Mesendoderm (in vitro differentiated cells): ENCODE data around the gene TMEM178A.

Source experiments
- DNase-seq: peaks from one replicate; pipeline ENCODE4 v3.0.0; 2013
- H2AK5ac ChIP-seq: 2 replicates; pipeline ENCODE4 v1.6.1; 2013; ENCODE audit warnings: low read length, inconsistent platforms
- H2BK120ac ChIP-seq: 2 replicates; pipeline ENCODE4 v1.6.1; 2013; ENCODE audit warnings: low read depth, mild to moderate bottlenecking, low read length, moderate library complexity, mixed read lengths
- H2BK15ac ChIP-seq: replicated peaks from 2 replicates; pipeline ENCODE4 v1.6.1; 2013; ENCODE audit warnings: low read depth, mild to moderate bottlenecking, moderate library complexity
- H2BK5ac ChIP-seq: 2 replicates; pipeline ENCODE4 v1.6.1; 2013; ENCODE audit warnings: low read length, inconsistent platforms
- H3K18ac ChIP-seq: 2 replicates; pipeline ENCODE4 v1.6.1; 2013; ENCODE audit warnings: mild to moderate bottlenecking, low read length, mixed read lengths
- H3K23ac ChIP-seq: one replicate; pipeline ENCODE4 v1.6.1; 2013; ENCODE audit warnings: low read length
- H3K27ac ChIP-seq: 2 replicates; pipeline ENCODE4 v1.5.1; 2013; ENCODE audit warnings: low read depth, mild to moderate bottlenecking, inconsistent platforms, low read length, moderate library complexity
- H3K27me3 ChIP-seq: 2 replicates; pipeline ENCODE4 v1.6.1; 2013; ENCODE audit warnings: low read length, control low read depth, mild to moderate bottlenecking, inconsistent platforms; ENCODE audit not compliant: insufficient read depth, poor library complexity
- H3K36me3 ChIP-seq: 2 replicates; pipeline ENCODE4 v1.6.1; 2013; ENCODE audit warnings: low read length, inconsistent platforms; ENCODE audit not compliant: control insufficient read depth, insufficient read depth
- H3K4ac ChIP-seq: one replicate; pipeline ENCODE4 v1.6.1; 2013; ENCODE audit warnings: low read depth, mild to moderate bottlenecking, low read length, moderate library complexity
- H3K4me1 ChIP-seq: 2 replicates; pipeline ENCODE4 v1.6.1; 2013; ENCODE audit warnings: low read depth, low read length, inconsistent platforms; ENCODE audit not compliant: control insufficient read depth
- H3K4me2 ChIP-seq: 2 replicates; pipeline ENCODE4 v1.6.1; 2013; ENCODE audit warnings: low read length
- H3K4me3 ChIP-seq: 2 replicates; pipeline ENCODE4 v1.5.1; 2013; ENCODE audit warnings: mild to moderate bottlenecking, low read length
- H3K56ac ChIP-seq: one replicate; pipeline ENCODE4 v1.6.1; 2013; ENCODE audit warnings: low read length
- H3K79me1 ChIP-seq: 2 replicates; pipeline ENCODE4 v1.6.1; 2013; ENCODE audit warnings: low read length, inconsistent platforms
- H3K79me2 ChIP-seq: 2 replicates; pipeline ENCODE4 v1.6.1; 2013; ENCODE audit warnings: mild to moderate bottlenecking, low read length; ENCODE audit not compliant: control insufficient read depth, insufficient read depth
- H3K9ac ChIP-seq: 2 replicates; pipeline ENCODE4 v1.6.1; 2013; ENCODE audit warnings: low read length, inconsistent platforms
- H4K5ac ChIP-seq: one replicate; pipeline ENCODE4 v1.6.1; 2013; ENCODE audit warnings: low read length
- H4K8ac ChIP-seq: one replicate; pipeline ENCODE4 v1.6.1; 2013; ENCODE audit warnings: low read depth, mild to moderate bottlenecking, control low read depth, low read length, moderate library complexity
- WGBS: extraction: QIAGEN DNeasy Blood & Tissue Kit; methylation state at CpG from one replicate; pipeline ENCODE4 v1.1.7; 2013; ENCODE audit warnings: low lambda C conversion rate, missing lambda C conversion rate; ENCODE audit not compliant: insufficient coverage; ENCODE audit errors: extremely low coverage; 5-methylcytosine and 5-hydroxymethylcytosine counted together

TMEM178A gene

DNA sequence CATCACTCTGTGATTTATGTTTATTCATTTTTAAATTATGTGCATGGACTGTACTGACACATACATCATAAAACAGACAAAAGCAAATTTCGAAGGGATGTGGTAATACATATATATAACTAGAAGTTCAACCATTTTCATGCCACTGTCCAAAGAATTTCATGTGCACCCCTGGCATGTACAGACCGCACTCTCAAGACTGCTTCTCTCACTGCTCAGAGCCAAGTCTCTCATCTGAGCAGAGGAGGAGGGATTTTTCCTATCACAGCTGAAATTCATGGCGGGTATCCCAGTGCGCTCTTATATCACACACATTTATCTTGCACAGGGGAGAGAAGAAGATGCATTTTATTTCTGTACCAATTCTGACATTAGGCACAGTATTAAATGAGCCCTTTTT is 5.9 kb downstream of the TMEM178A start:
- no CpG with 5 or more reads among the region's 4 CpGs for WGBS
- H3K27me3 ChIP-seq, result peaks cover 2% of the 10 kb centered on the region
- no peaks in the 10 kb centered on the region for H3K36me3 ChIP-seq

DNA sequence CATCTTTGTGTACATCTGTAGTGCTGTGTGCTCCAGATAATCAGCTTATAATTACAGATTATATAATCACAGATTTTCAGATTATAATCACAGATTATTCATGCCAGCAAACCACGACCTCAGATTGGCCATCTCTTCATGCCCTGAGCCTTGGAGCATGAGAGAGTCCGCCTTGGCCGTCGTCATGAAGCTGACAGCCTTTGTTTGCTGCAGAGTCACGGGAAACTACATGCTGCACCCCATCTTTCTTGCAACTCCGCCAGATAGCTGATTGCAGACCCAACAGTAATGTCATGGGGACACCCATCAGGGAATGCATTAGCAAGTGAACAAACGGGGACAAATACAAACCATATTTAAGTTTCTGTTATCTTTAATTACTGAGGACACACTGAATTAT is 7.3 kb downstream of the TMEM178A start:
- no peak overlapping the region for H3K18ac ChIP-seq
- H3K79me1 ChIP-seq, result no peaks in the 10 kb centered on the region
- no peaks in the 10 kb centered on the region for H3K79me2 ChIP-seq
- no peak overlapping the region for H2AK5ac ChIP-seq
- H3K27me3 ChIP-seq, result no peaks in the 10 kb centered on the region
- no peak overlapping the region for H2BK15ac ChIP-seq
- H3K56ac ChIP-seq, result no peak overlapping the region
- no peak overlapping the region for H3K9ac ChIP-seq
- no peak overlapping the region for H3K23ac ChIP-seq
- no peak overlapping the region for H3K4me3 ChIP-seq
- no CpG with 5 or more reads among the region's 7 CpGs for WGBS
- no peak overlapping the region for H3K27ac ChIP-seq
- H4K8ac ChIP-seq, result no peak overlapping the region
- DNase-seq, result no peak
- H2BK5ac ChIP-seq, result no peak overlapping the region
- H3K4me2 ChIP-seq, result no peak overlapping the region
- H4K5ac ChIP-seq, result no peak overlapping the region
- H3K4ac ChIP-seq, result no peak overlapping the region
- H3K4me1 ChIP-seq, result no peaks in the 10 kb centered on the region
- no peak overlapping the region for H2BK120ac ChIP-seq
- no peaks in the 10 kb centered on the region for H3K36me3 ChIP-seq

More for the DNA sequence above, 5.9 kb downstream of the TMEM178A start:
- Histone ChIP-seq H2BK15ac (no peak overlapping the region), H4K8ac (no peak overlapping the region), H3K4me2 (no peak overlapping the region), H4K5ac (no peak overlapping the region), H3K4me3 (no peak overlapping the region), H3K79me1 (no peaks in the 10 kb centered on the region), H3K56ac (no peak overlapping the region), H2AK5ac (no peak overlapping the region), H3K27ac (no peak overlapping the region), H3K18ac (no peak overlapping the region), H2BK5ac (no peak overlapping the region), H3K79me2 (no peaks in the 10 kb centered on the region), H3K4ac (no peak overlapping the region), H3K23ac (no peak overlapping the region), H3K4me1 (peaks cover 2% of the 10 kb centered on the region), H2BK120ac (no peak overlapping the region), H3K9ac (no peak overlapping the region)
- DNase-seq, result no peak

DNA sequence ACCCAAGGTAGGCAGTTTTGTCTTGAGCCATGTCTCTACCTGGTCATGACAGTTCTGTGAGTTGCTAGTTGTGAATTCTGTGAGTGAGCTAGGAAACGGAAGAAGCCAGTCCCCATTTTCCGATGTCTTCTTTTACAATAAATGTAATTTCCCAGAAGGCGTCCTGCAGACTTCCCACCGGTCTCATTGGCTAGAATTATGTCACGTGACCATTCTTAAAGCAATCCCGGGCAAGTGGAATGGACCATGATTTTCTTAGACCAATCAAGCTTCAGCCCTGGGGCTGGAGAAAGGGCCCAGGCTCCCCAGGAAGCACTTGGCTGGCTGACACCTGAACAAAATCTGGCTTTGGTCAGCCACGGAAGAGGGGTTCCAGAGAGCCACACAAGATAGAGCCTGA is 10.6 kb downstream of the TMEM178A start:
- Histone ChIP-seq H3K36me3 (no peaks in the 10 kb centered on the region), H2BK5ac (no peak overlapping the region), H3K79me1 (no peaks in the 10 kb centered on the region), H3K27me3 (no peaks in the 10 kb centered on the region), H3K9ac (no peak overlapping the region), H3K4me2 (no peak overlapping the region), H3K18ac (no peak overlapping the region), H4K5ac (no peak overlapping the region), H3K4me3 (no peak overlapping the region), H2BK15ac (no peak overlapping the region), H2AK5ac (no peak overlapping the region), H3K4me1 (no peaks in the 10 kb centered on the region), H3K79me2 (no peaks in the 10 kb centered on the region), H3K56ac (no peak overlapping the region), H3K23ac (no peak overlapping the region), H3K27ac (no peak overlapping the region), H4K8ac (no peak overlapping the region), H3K4ac (no peak overlapping the region), H2BK120ac (no peak overlapping the region)
- no peak for DNase-seq
- no CpG with 5 or more reads among the region's 7 CpGs for WGBS

DNA sequence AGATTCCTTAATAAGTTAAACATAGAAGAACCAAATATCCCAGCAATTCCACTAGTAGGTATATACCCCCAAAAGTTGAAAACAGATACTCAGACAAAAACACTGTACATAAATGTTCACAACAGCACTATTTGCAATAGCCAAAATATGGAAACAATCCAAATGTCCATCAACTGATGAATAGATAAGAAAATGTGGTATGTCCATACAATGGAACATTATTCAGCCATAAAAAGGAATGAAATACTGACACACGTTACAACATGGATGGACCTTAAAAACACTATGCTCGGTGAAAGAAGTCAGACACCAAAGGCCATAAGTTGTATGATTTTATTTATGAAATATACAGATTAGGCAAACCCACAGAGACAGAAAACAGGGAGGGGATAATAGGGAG is 12.5 kb downstream of the TMEM178A start:
- no peak overlapping the region for H3K27ac ChIP-seq
- no peak overlapping the region for H4K8ac ChIP-seq
- no peak overlapping the region for H2BK5ac ChIP-seq
- no peaks in the 10 kb centered on the region for H3K27me3 ChIP-seq
- H2AK5ac ChIP-seq, result no peak overlapping the region
- no peak overlapping the region for H3K4ac ChIP-seq
- no peak overlapping the region for H3K4me3 ChIP-seq
- H3K36me3 ChIP-seq, result no peaks in the 10 kb centered on the region
- H3K23ac ChIP-seq, result no peak overlapping the region
- H3K4me1 ChIP-seq, result peaks cover 1% of the 10 kb centered on the region
- no peak overlapping the region for H2BK120ac ChIP-seq
- no peak overlapping the region for H2BK15ac ChIP-seq
- no peak overlapping the region for H3K18ac ChIP-seq
- H3K4me2 ChIP-seq, result no peak overlapping the region
- WGBS, result no CpG with 5 or more reads among the region's 2 CpGs
- H3K9ac ChIP-seq, result no peak overlapping the region
- H3K79me2 ChIP-seq, result no peaks in the 10 kb centered on the region
- H4K5ac ChIP-seq, result no peak overlapping the region
- H3K56ac ChIP-seq, result no peak overlapping the region
- DNase-seq, result no peak
- no peaks in the 10 kb centered on the region for H3K79me1 ChIP-seq

DNA sequence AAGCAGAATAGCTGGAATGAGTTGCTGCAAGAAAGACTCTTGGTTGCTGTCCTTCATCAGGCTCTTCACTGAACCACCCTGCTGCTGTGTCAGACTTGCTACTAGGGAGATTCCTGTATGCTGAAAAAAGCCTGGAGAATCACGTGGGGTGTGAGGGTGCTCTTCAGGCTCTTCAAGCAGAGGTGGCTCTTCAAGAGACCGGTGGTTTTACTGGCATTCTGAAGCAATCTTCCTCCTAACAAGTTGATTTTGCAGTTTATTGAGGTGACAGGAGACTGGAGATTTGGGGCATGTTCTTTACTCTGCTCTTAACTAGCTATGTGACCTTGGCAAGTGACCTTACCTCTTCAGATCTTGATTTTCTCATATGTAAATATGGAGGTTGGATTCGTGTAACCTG is 14.1 kb downstream of the TMEM178A start:
- WGBS, result no CpG with 5 or more reads among the region's 3 CpGs
- no peak overlapping the region for H3K23ac ChIP-seq
- H2BK15ac ChIP-seq, result no peak overlapping the region
- H3K79me2 ChIP-seq, result no peaks in the 10 kb centered on the region
- no peak overlapping the region for H2BK5ac ChIP-seq
- no peak overlapping the region for H4K5ac ChIP-seq
- peaks cover 3% of the 10 kb centered on the region for H3K4me1 ChIP-seq
- no peaks in the 10 kb centered on the region for H3K27me3 ChIP-seq
- no peak overlapping the region for H3K4me2 ChIP-seq
- no peak overlapping the region for H3K18ac ChIP-seq
- no peak overlapping the region for H3K4me3 ChIP-seq
- H3K27ac ChIP-seq, result no peak overlapping the region
- no peak overlapping the region for H3K56ac ChIP-seq
- no peak overlapping the region for H4K8ac ChIP-seq
- no peak for DNase-seq
- no peak overlapping the region for H3K4ac ChIP-seq
- no peaks in the 10 kb centered on the region for H3K79me1 ChIP-seq
- no peak overlapping the region for H2AK5ac ChIP-seq
- no peaks in the 10 kb centered on the region for H3K36me3 ChIP-seq
- no peak overlapping the region for H3K9ac ChIP-seq
- H2BK120ac ChIP-seq, result no peak overlapping the region

DNA sequence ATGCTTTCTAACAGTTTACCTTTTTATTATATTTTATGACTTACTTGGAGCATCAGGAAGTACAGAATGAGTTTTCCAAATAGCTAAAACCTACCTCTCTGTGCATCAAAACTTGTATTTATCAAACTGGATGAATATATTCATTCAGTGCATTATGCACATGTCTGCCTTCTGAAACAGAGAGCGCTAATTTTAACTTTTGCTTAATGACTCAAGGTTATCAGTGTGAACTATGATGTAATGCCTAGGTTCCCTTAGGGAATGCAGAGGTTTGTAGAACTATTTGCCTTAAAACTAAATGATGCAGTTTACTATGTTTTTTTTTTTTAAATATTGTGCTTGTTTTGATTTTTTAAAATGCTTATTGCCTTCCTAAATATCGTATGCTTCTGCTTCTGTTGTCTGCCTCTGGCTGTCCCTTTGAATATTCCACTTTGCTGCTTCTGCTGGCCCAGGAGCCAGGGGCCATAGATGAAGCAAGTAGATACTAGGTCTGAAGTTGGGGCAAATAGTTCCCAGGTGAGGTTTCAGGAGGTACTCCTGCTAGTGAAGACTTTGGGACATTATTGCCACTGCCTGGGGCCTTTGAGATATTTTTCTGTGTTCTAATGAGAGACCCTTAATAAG is 16.5 kb downstream of the TMEM178A start:
- no peaks in the 10 kb centered on the region for H3K79me2 ChIP-seq
- no peak overlapping the region for H3K9ac ChIP-seq
- H3K56ac ChIP-seq, result no peak overlapping the region
- no peaks in the 10 kb centered on the region for H3K36me3 ChIP-seq
- H3K27ac ChIP-seq, result no peak overlapping the region
- no peak overlapping the region for H2BK5ac ChIP-seq
- no peak overlapping the region for H3K4me2 ChIP-seq
- no peak overlapping the region for H2BK120ac ChIP-seq
- no CpG with 5 or more reads among the region's 2 CpGs for WGBS
- no peak overlapping the region for H2BK15ac ChIP-seq
- DNase-seq, result no peak
- H3K4me1 ChIP-seq, result peaks cover 13% of the 10 kb centered on the region
- no peak overlapping the region for H3K18ac ChIP-seq
- no peak overlapping the region for H4K8ac ChIP-seq
- no peaks in the 10 kb centered on the region for H3K27me3 ChIP-seq
- H3K4ac ChIP-seq, result no peak overlapping the region
- no peak overlapping the region for H4K5ac ChIP-seq
- no peak overlapping the region for H3K4me3 ChIP-seq
- no peak overlapping the region for H3K23ac ChIP-seq
- H2AK5ac ChIP-seq, result no peak overlapping the region
- no peaks in the 10 kb centered on the region for H3K79me1 ChIP-seq
